Lower lobe of right lung (tissue), 2 donors: ENCODE results near the gene NVL. TPM values are rescaled to one million over a fixed set of nuclear protein-coding genes. Genes with fewer than 3 reads are reported as not detected.

Source experiments
- ATAC-seq, 2 donors: fragments of 200-7000 bp; cut with Tn5 transposase; one replicate each; pipeline ENCODE4 v1.9.1; 2020 to 2022; ENCODE audit warnings: mild to moderate bottlenecking in 2 of 2, moderate library complexity in 2 of 2
- DNase-seq: peaks from one replicate; pipeline ENCODE4 v3.0.0-alpha.2; 2020
- H3K27ac ChIP-seq: fragments of 200-600 bp; one replicate; pipeline ENCODE4 v1.8.0; 2022
- H3K27me3 ChIP-seq: fragments of 200-600 bp; one replicate; pipeline ENCODE4 v1.8.0; 2022; ENCODE audit warnings: low read depth
- H3K36me3 ChIP-seq: fragments of 200-600 bp; one replicate; pipeline ENCODE4 v1.8.0; 2022; ENCODE audit warnings: mild to moderate bottlenecking
- H3K4me1 ChIP-seq: fragments of 200-600 bp; one replicate; pipeline ENCODE4 v1.8.0; 2022
- H3K4me3 ChIP-seq: fragments of 200-600 bp; one replicate; pipeline ENCODE4 v1.8.0; 2022; ENCODE audit warnings: mild to moderate bottlenecking
- H3K9me3 ChIP-seq: fragments of 200-600 bp; one replicate; pipeline ENCODE4 v1.8.0; 2022
- CTCF ChIP-seq: fragments of 200-600 bp; IDR thresholded peaks from one replicate; pipeline ENCODE4 v1.8.0; 2022; ENCODE audit warnings: antibody characterized with exemption, mild to moderate bottlenecking
- intact Hi-C: fragments of 100-400 bp; cut with DNase I; formaldehyde crosslinking; loops from one replicate; pipeline ENCODE4 v1.11.0; 2022
- microRNA-seq: library from miRNA; unstranded; fragments of <30 nt; microRNA quantifications from one replicate; pipeline ENCODE4 v1.2.0, GENCODE V29; 2020; ENCODE audit warnings: borderline number of aligned reads
- total RNA-seq: library from RNA; stranded (reverse); fragmentation: NEBNext Ultra II Directional; extraction: Animal tissue kit (Norgen Biotek cat#: 25700); gene quantifications from one replicate; pipeline ENCODE4 v1.2.1, GENCODE V29; 2021
- donor health status: DM: no; HTN: yes; CAD: no; lungs with severe emphysema.

The NVL gene
- total RNA-seq, 1 donor from 2014 or later, result 30.4 TPM

GRCh38 chr1:224178894-224179293, 151.1 kb downstream of the NVL start:
- Histone ChIP-seq H3K36me3 (no peaks in the 10 kb centered on the region), H3K4me3 (no peak overlapping the region), H3K27ac (no peak overlapping the region), H3K27me3 (no peaks in the 10 kb centered on the region), H3K4me1 (peaks cover 17% of the 10 kb centered on the region), H3K9me3 (no peaks in the 10 kb centered on the region)
- ATAC-seq, result no peak
- no peak for DNase-seq
- no peak for TF ChIP-seq CTCF
- intact Hi-C loops, result no loop called here

GRCh38 chr1:224177356-224177999, 152.5 kb downstream of the NVL start:
- intact Hi-C loops, result no loop called here
- Histone ChIP-seq H3K27me3 (no peaks in the 10 kb centered on the region), H3K4me3 (no peak overlapping the region), H3K36me3 (no peaks in the 10 kb centered on the region), H3K27ac (no peak overlapping the region), H3K9me3 (no peaks in the 10 kb centered on the region), H3K4me1 (peaks cover 13% of the 10 kb centered on the region)
- ATAC-seq (no peak), DNase-seq (no peak)
- TF ChIP-seq CTCF, result no peak

Small RNAs within 50 kb of the gene (microRNA-seq; reads per million reads assigned to microRNA genes)
- 2.5 reads per million for gene MIR320B2

Other genes with a start within 250 kb of the NVL start
- gene FBXO28, start 216.1 kb downstream of the NVL start, total RNA-seq, result 32.0 TPM
- gene DEGS1, start 146.9 kb downstream of the NVL start, total RNA-seq, result 72.0 TPM
- gene CNIH4, start 26.7 kb upstream of the NVL start, total RNA-seq, result 77.4 TPM
- 86.6 TPM for gene WDR26, start 104.6 kb upstream of the NVL start, total RNA-seq